Measurements from ENCODE around the gene UROC1. TPM values are rescaled to one million over a fixed set of nuclear protein-coding genes. Genes with fewer than 3 reads are reported as not detected.
"Not testable (repeated sequence)": the region's sequence is repeated elsewhere in the genome, so short reads cannot be mapped to it uniquely, and the experiment has no call there.

UROC1 gene
- total RNA-seq, 1 experiment from 2014 or later: not detected

GRCh38 chr3:126537116-126537729 is 19.6 kb upstream of the UROC1 start:
- no peak for TF ChIP-seq CTCF (IDR thresholded peaks at IDR 0.05; ENCODE audit: insufficient read depth in 1 of 2, low read depth in 1 of 2, low read length in 1 of 2, severe bottlenecking in 1 of 2, unreplicated experiment in 1 of 2)
- POLR2A ChIA-PET: no interaction called here
- H3K4me3 Mint-ChIP-seq (ENCODE audit: unreplicated experiment): no peak overlapping the region
- Histone ChIP-seq H3K9me3 (no peaks in the 10 kb centered on the region), H3K27me3 (replicated peaks; ENCODE audit: control insufficient read depth, insufficient read depth, low read length) (no peaks in the 10 kb centered on the region), H3K4me1 (no peaks in the 10 kb centered on the region), H3K4me3 (ENCODE audit: low read depth, low read length) (no peak overlapping the region), H3K36me3 (ENCODE audit: control insufficient read depth, insufficient read depth, low read length) (peaks cover 4% of the 10 kb centered on the region; the same call in 1 of the 2 replicates)
- CTCF ChIA-PET: no interaction called here
- H3K27me3 Mint-ChIP-seq (ENCODE audit: insufficient read depth, unreplicated experiment): no peaks in the 10 kb centered on the region
- no peaks in the 10 kb centered on the region for H3K4me1 Mint-ChIP-seq (ENCODE audit: low read depth, unreplicated experiment)
- no peaks in the 10 kb centered on the region for H3K36me3 Mint-ChIP-seq (ENCODE audit: insufficient read depth, unreplicated experiment)
- peak in 1 of 2 experiments; percentile 25 for DNase-seq
- intact Hi-C loops (cut with micrococcal nuclease; ENCODE audit: unreplicated experiment): no loop called here
- BruUV-seq (replicated peaks): no TSS peak
- peaks cover 10% of the 10 kb centered on the region for H3K9me3 Mint-ChIP-seq (ENCODE audit: unreplicated experiment)
- H3K27ac Mint-ChIP-seq (ENCODE audit: unreplicated experiment): no peak overlapping the region

- no peaks in the 10 kb centered on the region for H3K4me1 ChIP-seq
- H3K4me3 ChIP-seq (ENCODE audit: low read depth, low read length): no peak overlapping the region
- Mint-ChIP-seq H3K27ac (ENCODE audit: unreplicated experiment) (no peak overlapping the region), H3K4me1 (ENCODE audit: low read depth, unreplicated experiment) (no peaks in the 10 kb centered on the region), H3K4me3 (ENCODE audit: unreplicated experiment) (no peak overlapping the region), H3K27me3 (ENCODE audit: insufficient read depth, unreplicated experiment) (no peaks in the 10 kb centered on the region), H3K36me3 (ENCODE audit: insufficient read depth, unreplicated experiment) (no peaks in the 10 kb centered on the region), H3K9me3 (ENCODE audit: unreplicated experiment) (peaks cover 10% of the 10 kb centered on the region)
- intact Hi-C loops (cut with micrococcal nuclease; ENCODE audit: unreplicated experiment): no loop called here
- no peaks in the 10 kb centered on the region for H3K27me3 ChIP-seq (replicated peaks; ENCODE audit: control insufficient read depth, insufficient read depth, low read length)
- POLR2A ChIA-PET: no interaction called here
- TF ChIP-seq CTCF (IDR thresholded peaks at IDR 0.05; ENCODE audit: insufficient read depth in 1 of 2, low read depth in 1 of 2, low read length in 1 of 2, severe bottlenecking in 1 of 2, unreplicated experiment in 1 of 2): no peak
- H3K9me3 ChIP-seq: no peaks in the 10 kb centered on the region
- H3K36me3 ChIP-seq (ENCODE audit: control insufficient read depth, insufficient read depth, low read length): peaks cover 4% of the 10 kb centered on the region; the same call in 1 of the 2 replicates
- no peak for DNase-seq
- BruUV-seq (replicated peaks): no TSS peak
- CTCF ChIA-PET: no interaction called here
These were observed 18.6 kb upstream of the UROC1 start for GRCh38 chr3:126536126-126536525.

GRCh38 chr3:126535636-126536035 is 18.1 kb upstream of the UROC1 start:
- intact Hi-C loops (cut with micrococcal nuclease; ENCODE audit: unreplicated experiment): no loop called here
- BruUV-seq (replicated peaks): no TSS peak
- Mint-ChIP-seq H3K27ac (ENCODE audit: unreplicated experiment) (no peak overlapping the region), H3K36me3 (ENCODE audit: insufficient read depth, unreplicated experiment) (no peaks in the 10 kb centered on the region), H3K27me3 (ENCODE audit: insufficient read depth, unreplicated experiment) (no peaks in the 10 kb centered on the region), H3K4me3 (ENCODE audit: unreplicated experiment) (no peak overlapping the region), H3K4me1 (ENCODE audit: low read depth, unreplicated experiment) (no peaks in the 10 kb centered on the region), H3K9me3 (ENCODE audit: unreplicated experiment) (peaks cover 10% of the 10 kb centered on the region)
- no peak for DNase-seq
- POLR2A ChIA-PET: no interaction called here
- no peak for TF ChIP-seq CTCF (IDR thresholded peaks at IDR 0.05; ENCODE audit: insufficient read depth in 1 of 2, low read depth in 1 of 2, low read length in 1 of 2, severe bottlenecking in 1 of 2, unreplicated experiment in 1 of 2)
- no peaks in the 10 kb centered on the region for H3K27me3 ChIP-seq (replicated peaks; ENCODE audit: control insufficient read depth, insufficient read depth, low read length)
- CTCF ChIA-PET: no interaction called here
- no peak overlapping the region for H3K4me3 ChIP-seq (ENCODE audit: low read depth, low read length)
- no peaks in the 10 kb centered on the region for H3K4me1 ChIP-seq
- no peaks in the 10 kb centered on the region for H3K9me3 ChIP-seq
- peaks cover 6% of the 10 kb centered on the region; the same call in 1 of the 2 replicates for H3K36me3 ChIP-seq (ENCODE audit: control insufficient read depth, insufficient read depth, low read length)

- BruUV-seq (replicated peaks); CTCF ChIA-PET; H3K27ac Mint-ChIP-seq (ENCODE audit: unreplicated experiment); intact Hi-C loops (cut with micrococcal nuclease; ENCODE audit: unreplicated experiment); H3K4me1 Mint-ChIP-seq (ENCODE audit: low read depth, unreplicated experiment); H3K4me3 Mint-ChIP-seq (ENCODE audit: unreplicated experiment); H3K9me3 Mint-ChIP-seq (ENCODE audit: unreplicated experiment); H3K4me3 ChIP-seq (ENCODE audit: low read depth, low read length); H3K36me3 ChIP-seq (ENCODE audit: control insufficient read depth, insufficient read depth, low read length); H3K36me3 Mint-ChIP-seq (ENCODE audit: insufficient read depth, unreplicated experiment); H3K27me3 ChIP-seq (replicated peaks; ENCODE audit: control insufficient read depth, insufficient read depth, low read length); H3K4me1 ChIP-seq; H3K9me3 ChIP-seq; POLR2A ChIA-PET; H3K27me3 Mint-ChIP-seq (ENCODE audit: insufficient read depth, unreplicated experiment); DNase-seq: not testable (repeated sequence)
These were observed 17.1 kb upstream of the UROC1 start for GRCh38 chr3:126534716-126535115.

All from Caco-2 (cell line).